ENCODE data around the gene SLC9A9. TPM values are rescaled to one million over a fixed set of nuclear protein-coding genes. Genes with fewer than 3 reads are reported as not detected.
A peak's percentile ranks its signal among the peaks of the same experiment; 100 is the strongest.

SLC9A9 gene
- total RNA-seq, 1 experiment from 2014 or later: 0.45 TPM

DNA sequence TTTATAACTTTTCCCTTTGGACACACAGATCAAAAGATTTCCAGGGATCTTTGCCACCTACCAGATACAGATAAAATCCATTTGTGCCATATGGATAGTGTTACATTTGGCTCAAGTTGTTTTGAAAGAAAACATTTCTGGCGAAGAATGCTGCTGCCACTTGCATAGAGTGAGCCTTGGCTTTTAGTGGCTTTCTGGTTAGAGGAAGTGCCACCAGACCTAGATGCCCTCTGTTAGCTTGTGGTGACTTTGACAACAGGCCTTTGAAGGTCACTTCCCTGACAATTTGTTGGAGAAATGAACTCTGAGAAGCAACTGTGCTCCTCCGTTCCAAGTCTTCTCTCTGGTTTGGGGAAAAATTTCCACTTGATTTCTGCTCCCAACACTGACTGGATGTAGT lies 570.7 kb downstream of the SLC9A9 start:
- no peak for DNase-seq (ENCODE audit: low read depth, low spot score)
- in situ Hi-C loops (cut with HindIII; ENCODE audit: low pct_unique_long_range_greater_than_20kb, low sequenced_read_pairs): no loop called here

GRCh38 chr3:143276592-143276991 lies 571.7 kb downstream of the SLC9A9 start:
- in situ Hi-C loops (cut with HindIII; ENCODE audit: low pct_unique_long_range_greater_than_20kb, low sequenced_read_pairs): no loop called here
- no peak for DNase-seq (ENCODE audit: low read depth, low spot score)

DNA sequence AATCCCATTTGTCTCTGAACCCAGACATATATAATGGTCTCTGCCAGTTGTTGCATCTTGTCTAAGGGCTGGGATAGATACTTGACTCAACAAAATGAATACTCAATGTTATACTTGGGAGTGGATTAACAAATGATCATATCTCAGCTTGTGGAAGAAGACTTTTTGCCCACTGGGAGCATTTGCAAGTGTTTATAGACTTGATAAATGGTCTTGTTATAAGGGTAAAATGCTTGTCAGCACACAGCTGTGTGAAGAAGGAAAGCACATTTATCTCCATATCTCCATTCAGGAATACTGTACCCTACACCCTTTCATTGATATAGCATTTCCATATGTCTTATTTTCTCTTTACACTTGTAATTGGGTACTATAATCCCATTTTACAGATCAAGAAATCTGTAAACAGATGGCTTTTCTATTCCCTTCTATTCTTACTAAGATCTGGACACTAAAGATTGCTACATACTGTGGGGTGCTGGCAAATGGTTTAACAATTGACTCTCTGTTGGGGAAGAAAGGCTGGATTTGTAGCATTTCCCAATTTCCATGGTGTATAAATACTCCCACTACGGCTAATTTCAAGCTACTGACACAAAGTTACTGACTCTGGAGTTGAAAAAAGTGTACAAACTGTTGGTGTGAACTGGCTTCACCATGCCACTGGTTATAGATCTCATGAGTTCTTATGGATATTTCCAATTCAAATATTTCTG lies 574.1 kb downstream of the SLC9A9 start:
- in situ Hi-C loops (cut with HindIII; ENCODE audit: low pct_unique_long_range_greater_than_20kb, low sequenced_read_pairs): no loop called here
- peak; percentile 70 for DNase-seq (ENCODE audit: low read depth, low spot score)

DNA sequence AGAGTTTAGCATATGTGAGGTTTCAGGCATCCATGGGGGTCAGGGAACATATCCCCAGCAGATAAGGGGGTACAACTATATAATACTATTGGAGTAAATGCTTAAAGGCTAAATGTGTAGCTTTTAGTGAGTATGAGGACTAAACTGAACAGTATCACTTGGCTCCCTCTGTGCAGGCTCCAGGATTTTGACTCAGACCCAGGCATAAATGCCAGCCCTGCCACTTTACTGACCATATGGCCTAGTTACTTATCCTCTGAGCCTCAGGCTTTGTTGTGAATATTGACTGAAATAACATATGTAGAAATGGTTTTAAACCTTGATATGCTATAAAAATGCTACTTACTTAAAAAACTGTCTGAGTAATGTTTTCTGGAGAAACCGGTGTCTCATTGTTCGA lies 577.1 kb downstream of the SLC9A9 start:
- DNase-seq (ENCODE audit: low read depth, low spot score): no peak
- in situ Hi-C loops (cut with HindIII; ENCODE audit: low pct_unique_long_range_greater_than_20kb, low sequenced_read_pairs): no loop called here

GRCh38 chr3:143269741-143270140 lies 578.5 kb downstream of the SLC9A9 start:
- no peak for DNase-seq (ENCODE audit: low read depth, low spot score)
- in situ Hi-C loops (cut with HindIII; ENCODE audit: low pct_unique_long_range_greater_than_20kb, low sequenced_read_pairs): no loop called here

DNA sequence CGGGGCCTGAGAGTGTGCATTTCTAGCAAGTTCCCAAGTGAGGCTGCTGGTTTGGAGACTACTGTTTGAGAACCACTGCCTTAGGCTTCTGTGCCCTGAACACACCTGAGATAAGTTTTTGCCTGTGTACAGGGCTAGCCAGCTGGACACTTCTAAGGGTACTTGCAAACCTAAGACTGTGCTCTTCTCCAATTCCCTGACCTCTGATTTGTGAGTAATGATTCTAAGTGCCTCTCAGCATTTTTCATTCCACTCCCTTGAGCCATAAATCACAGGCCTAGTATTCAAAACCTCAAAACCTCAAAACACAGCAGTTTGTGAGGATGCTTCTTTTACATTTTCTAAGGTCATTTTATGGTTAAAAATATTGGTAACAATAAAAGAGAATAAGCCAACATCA lies 580.3 kb downstream of the SLC9A9 start:
- in situ Hi-C loops (cut with HindIII; ENCODE audit: low pct_unique_long_range_greater_than_20kb, low sequenced_read_pairs): no loop called here
- DNase-seq (ENCODE audit: low read depth, low spot score): no peak

GRCh38 chr3:143266927-143267326 lies 581.3 kb downstream of the SLC9A9 start:
- in situ Hi-C loops (cut with HindIII; ENCODE audit: low pct_unique_long_range_greater_than_20kb, low sequenced_read_pairs): no loop called here
- DNase-seq (ENCODE audit: low read depth, low spot score): no peak

DNA sequence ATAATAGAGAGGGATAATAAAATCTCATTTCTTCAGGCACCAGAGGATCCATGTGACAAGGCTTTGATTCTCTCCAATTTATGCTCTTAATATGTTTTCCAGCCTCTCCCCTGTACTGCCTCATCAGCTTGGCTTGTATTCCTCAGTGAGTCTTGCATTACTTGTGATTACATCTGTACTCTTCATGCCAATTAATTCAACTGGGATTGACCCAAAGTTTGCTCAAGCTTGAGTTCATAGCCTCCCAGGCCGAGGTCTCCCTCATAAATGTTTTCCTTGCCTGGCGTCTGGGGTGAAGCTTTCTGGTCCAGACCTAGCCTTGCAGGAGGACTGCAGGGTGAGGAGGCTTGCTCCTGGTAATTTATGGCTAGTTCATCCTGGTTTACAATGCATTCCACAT lies 581.8 kb downstream of the SLC9A9 start:
- in situ Hi-C loops (cut with HindIII; ENCODE audit: low pct_unique_long_range_greater_than_20kb, low sequenced_read_pairs): no loop called here
- no peak for DNase-seq (ENCODE audit: low read depth, low spot score)

DNA sequence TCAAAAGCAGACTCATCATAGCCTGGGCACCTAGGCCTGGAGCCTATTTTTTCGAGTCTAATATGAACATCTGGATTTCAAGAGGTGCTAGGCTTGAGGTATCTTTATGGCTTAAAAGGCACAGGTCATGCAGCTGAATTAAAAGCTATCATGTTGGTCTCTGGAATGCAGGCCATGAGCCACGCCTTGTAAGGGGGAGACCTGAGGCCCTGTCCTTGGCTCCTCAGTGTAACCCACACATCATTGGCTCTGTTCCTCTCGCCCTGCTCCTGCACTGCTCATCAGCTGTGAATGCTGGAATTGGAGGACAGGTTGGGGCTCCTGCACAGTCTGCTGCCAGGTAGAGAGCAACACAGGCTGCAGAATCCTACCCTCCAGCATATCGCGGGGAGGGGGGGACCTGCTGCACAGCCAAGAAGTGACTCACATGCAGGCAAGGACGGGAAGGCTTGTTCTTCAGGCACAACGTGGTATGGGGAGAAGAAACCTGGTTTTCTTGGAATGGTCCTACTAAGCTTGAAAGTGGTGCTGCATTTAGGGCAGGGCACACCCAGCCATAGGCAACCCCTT lies 582.7 kb downstream of the SLC9A9 start:
- in situ Hi-C loops (cut with HindIII; ENCODE audit: low pct_unique_long_range_greater_than_20kb, low sequenced_read_pairs): no loop called here
- DNase-seq (ENCODE audit: low read depth, low spot score): no peak

GRCh38 chr3:143263852-143264513 lies 584.3 kb downstream of the SLC9A9 start:
- in situ Hi-C loops (cut with HindIII; ENCODE audit: low pct_unique_long_range_greater_than_20kb, low sequenced_read_pairs): no loop called here
- no peak for DNase-seq (ENCODE audit: low read depth, low spot score)

DNA sequence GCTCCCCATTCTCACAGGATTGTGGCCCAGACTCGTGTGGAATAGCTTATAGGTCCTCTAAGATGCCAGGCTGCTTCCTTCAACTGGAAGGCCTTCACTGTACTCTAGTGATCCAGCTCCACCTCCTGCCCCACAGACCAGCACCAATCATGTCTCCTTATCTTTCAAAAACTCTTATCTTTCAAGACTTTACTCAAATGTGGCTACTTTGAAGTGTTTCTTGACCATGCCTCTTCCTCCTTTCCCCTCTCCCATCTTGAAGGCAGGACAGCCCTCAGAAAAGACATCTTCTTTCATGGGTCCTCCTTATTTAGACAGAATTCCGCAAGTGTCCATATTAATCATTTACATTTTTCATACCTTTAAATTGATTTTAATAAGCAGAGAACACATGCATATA lies 586.4 kb downstream of the SLC9A9 start:
- no peak for DNase-seq (ENCODE audit: low read depth, low spot score)
- in situ Hi-C loops (cut with HindIII; ENCODE audit: low pct_unique_long_range_greater_than_20kb, low sequenced_read_pairs): no loop called here

GRCh38 chr3:143258692-143259091 lies 589.6 kb downstream of the SLC9A9 start:
- no peak for DNase-seq (ENCODE audit: low read depth, low spot score)
- in situ Hi-C loops (cut with HindIII; ENCODE audit: low pct_unique_long_range_greater_than_20kb, low sequenced_read_pairs): no loop called here

DNA sequence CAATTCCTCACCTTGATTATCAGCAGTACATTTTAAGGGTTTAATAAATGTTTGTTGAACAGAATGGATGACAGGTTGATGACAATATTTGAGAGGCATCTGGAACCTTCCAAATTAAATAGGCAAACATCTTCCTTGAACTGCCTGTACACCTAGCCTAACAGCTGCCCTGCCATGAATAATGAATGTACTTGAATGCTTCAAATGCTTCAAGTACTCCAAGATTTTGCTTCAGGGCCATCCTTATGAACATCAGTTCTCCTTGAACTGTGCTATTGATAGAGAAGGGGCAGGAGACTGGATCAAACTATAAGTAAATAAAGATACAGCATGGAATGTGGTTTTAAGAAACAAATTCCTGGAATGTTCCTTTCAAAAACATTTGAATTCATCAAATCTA lies 591.9 kb downstream of the SLC9A9 start:
- in situ Hi-C loops (cut with HindIII; ENCODE audit: low pct_unique_long_range_greater_than_20kb, low sequenced_read_pairs): no loop called here
- no peak for DNase-seq (ENCODE audit: low read depth, low spot score)

DNA sequence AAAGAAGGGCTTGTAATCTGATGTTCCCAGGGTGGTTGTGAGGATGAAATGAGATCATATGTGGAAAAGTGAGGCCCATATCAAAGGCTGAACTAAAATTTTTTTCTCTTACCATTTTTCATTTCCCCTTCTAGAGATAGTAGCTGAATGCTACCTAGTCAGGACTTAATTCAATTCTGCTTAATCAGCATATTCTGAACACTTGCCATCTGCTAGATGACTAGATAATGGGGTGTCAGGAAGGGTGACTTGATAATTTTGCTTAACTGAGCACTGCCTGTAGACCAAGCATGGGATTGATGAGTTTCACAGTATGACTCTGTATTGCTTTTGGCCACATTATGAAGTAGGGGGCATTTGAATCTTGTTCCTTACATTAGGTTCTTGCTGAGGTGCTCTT lies 592.5 kb downstream of the SLC9A9 start:
- in situ Hi-C loops (cut with HindIII; ENCODE audit: low pct_unique_long_range_greater_than_20kb, low sequenced_read_pairs): no loop called here
- DNase-seq (ENCODE audit: low read depth, low spot score): no peak

GRCh38 chr3:143252931-143253330 lies 595.3 kb downstream of the SLC9A9 start:
- no peak for DNase-seq (ENCODE audit: low read depth, low spot score)
- in situ Hi-C loops (cut with HindIII; ENCODE audit: low pct_unique_long_range_greater_than_20kb, low sequenced_read_pairs): no loop called here

DNA sequence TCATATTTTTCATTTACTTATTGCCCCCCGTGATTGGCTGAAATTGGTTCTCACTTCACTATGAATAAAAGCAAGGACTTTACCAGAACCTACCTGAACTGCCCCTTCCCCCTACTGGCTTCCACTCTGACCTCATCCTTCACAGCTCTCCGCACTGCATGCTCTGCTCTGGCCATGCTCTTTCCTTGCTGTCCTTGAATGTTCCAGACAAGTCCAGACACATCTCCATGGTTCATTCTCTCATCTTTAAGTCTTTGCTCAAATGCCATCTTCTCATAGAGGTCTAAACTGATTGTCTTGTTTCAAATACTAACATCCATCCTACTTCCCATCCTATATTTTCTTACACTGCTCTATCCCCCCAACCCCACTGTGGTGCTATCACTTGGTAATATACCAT lies 599.3 kb downstream of the SLC9A9 start:
- in situ Hi-C loops (cut with HindIII; ENCODE audit: low pct_unique_long_range_greater_than_20kb, low sequenced_read_pairs): no loop called here
- no peak for DNase-seq (ENCODE audit: low read depth, low spot score)

DNA sequence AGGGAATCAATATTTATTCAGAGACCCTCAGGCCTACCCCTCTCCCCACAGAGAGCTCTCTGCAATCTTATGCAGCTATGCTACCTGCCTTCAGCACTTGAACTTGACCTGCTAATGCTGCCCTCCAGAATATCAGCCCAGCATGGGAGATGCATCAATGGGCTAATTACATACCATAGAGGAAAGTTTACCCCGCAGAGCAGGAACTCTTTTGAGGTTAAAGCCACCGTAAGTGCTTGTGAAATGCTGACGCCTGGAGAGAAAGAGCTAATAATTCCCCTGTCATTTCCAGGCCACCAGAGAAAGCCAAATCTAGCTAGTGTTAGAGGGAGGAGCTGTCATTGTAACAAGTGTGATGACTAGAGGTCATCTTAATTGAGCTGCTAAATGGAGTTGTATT lies 601.2 kb downstream of the SLC9A9 start:
- in situ Hi-C loops (cut with HindIII; ENCODE audit: low pct_unique_long_range_greater_than_20kb, low sequenced_read_pairs): no loop called here
- no peak for DNase-seq (ENCODE audit: low read depth, low spot score)

- in situ Hi-C loops (cut with HindIII; ENCODE audit: low pct_unique_long_range_greater_than_20kb, low sequenced_read_pairs): no loop called here
These were observed 602.6 kb downstream of the SLC9A9 start for GRCh38 chr3:143245692-143246091.

GRCh38 chr3:143244516-143245063 lies 603.7 kb downstream of the SLC9A9 start:
- in situ Hi-C loops (cut with HindIII; ENCODE audit: low pct_unique_long_range_greater_than_20kb, low sequenced_read_pairs): no loop called here

More at GRCh38 chr3:143245692-143246091, 602.6 kb downstream of the SLC9A9 start:
- no peak for DNase-seq (ENCODE audit: low read depth, low spot score)

More at GRCh38 chr3:143244516-143245063, 603.7 kb downstream of the SLC9A9 start:
- no peak for DNase-seq (ENCODE audit: low read depth, low spot score)
